WI38 (cell line): ENCODE results near the gene SLC44A5.

Experiments
- H3K4me3 ChIP-seq: 2 replicates; pipeline ENCODE4 v1.5.1; 2011; ENCODE audit warnings: low read depth, mild to moderate bottlenecking, control low read depth, low read length
- CTCF ChIP-seq: IDR thresholded peaks from 2 replicates; pipeline ENCODE4 v1.5.1; 2012; ENCODE audit warnings: low read depth, mild to moderate bottlenecking, control low read depth, low read length

SLC44A5 gene

GRCh38 chr1:75449998-75450397, 160.9 kb downstream of the SLC44A5 start:
- no peak for TF ChIP-seq CTCF
- H3K4me3 ChIP-seq, result no peak overlapping the region

GRCh38 chr1:75444220-75444619, 166.7 kb downstream of the SLC44A5 start:
- no peak for TF ChIP-seq CTCF
- no peak overlapping the region for H3K4me3 ChIP-seq

- TF ChIP-seq CTCF, result no peak
- no peak overlapping the region for H3K4me3 ChIP-seq
Observed at GRCh38 chr1:75440274-75440673, 170.6 kb downstream of the SLC44A5 start.

GRCh38 chr1:75438355-75438754, 172.6 kb downstream of the SLC44A5 start:
- no peak overlapping the region for H3K4me3 ChIP-seq

GRCh38 chr1:75431843-75432242, 179.1 kb downstream of the SLC44A5 start:
- TF ChIP-seq CTCF, result no peak
- H3K4me3 ChIP-seq, result no peak overlapping the region

More at GRCh38 chr1:75438355-75438754, 172.6 kb downstream of the SLC44A5 start:
- TF ChIP-seq CTCF, result no peak

GRCh38 chr1:75430526-75430925, 180.4 kb downstream of the SLC44A5 start:
- TF ChIP-seq CTCF, result no peak

GRCh38 chr1:75426688-75427087, 184.2 kb downstream of the SLC44A5 start:
- H3K4me3 ChIP-seq, result no peak overlapping the region
- TF ChIP-seq CTCF, result no peak

More at GRCh38 chr1:75430526-75430925, 180.4 kb downstream of the SLC44A5 start:
- no peak overlapping the region for H3K4me3 ChIP-seq
